LNCaP clone FGC (cell line): ENCODE data around the gene RHBDL1.

Experiments used
- DNase-seq: peaks from one replicate; pipeline ENCODE4 v3.0.0-alpha.2; 2011; ENCODE audit warnings: low read depth
- H3K4me3 ChIP-seq: 2 replicates; pipeline ENCODE4 v1.5.1; 2011; ENCODE audit warnings: mild to moderate bottlenecking, low read depth, low read length, control low read depth
- CTCF ChIP-seq: IDR thresholded peaks from 2 replicates; pipeline ENCODE4 v1.5.1; 2012; ENCODE audit warnings: mild to moderate bottlenecking; ENCODE audit not compliant: control insufficient read depth, insufficient read depth; ENCODE audit errors: extremely low read depth

Gene RHBDL1

GRCh38 chr16:637081-638018 lies 38.1 kb upstream of the RHBDL1 start:
- H3K4me3 ChIP-seq: peak overlapping the region; percentile 87
- DNase-seq: no peak
- no peak for TF ChIP-seq CTCF

- H3K4me3 ChIP-seq: no peak overlapping the region
Observed at GRCh38 chr16:638034-638543, 37.4 kb upstream of the RHBDL1 start.

GRCh38 chr16:638836-639235 lies 36.6 kb upstream of the RHBDL1 start:
- no peak overlapping the region for H3K4me3 ChIP-seq
- no peak for TF ChIP-seq CTCF
- DNase-seq: no peak

More at GRCh38 chr16:638034-638543, 37.4 kb upstream of the RHBDL1 start:
- no peak for TF ChIP-seq CTCF
- DNase-seq: no peak

DNA sequence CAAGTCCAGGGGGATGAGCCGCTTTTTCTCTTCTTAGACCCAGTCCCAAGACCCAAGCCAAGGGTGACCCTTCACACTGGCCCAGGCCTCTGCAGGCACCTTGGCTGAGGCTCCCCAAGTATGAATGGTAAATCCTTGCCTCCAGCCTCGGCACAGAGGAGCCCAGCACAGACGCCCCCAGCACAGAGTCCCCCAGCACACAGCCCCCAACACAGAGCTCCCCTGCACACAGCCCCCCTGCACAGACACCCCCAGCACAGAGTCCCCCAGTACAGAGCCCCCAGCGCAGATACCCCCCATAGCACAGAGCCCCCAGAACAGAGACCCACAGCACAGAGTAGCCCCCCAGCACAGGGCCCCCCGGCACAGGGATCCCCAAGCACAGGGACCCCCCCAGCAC lies 34.9 kb upstream of the RHBDL1 start:
- no peak for DNase-seq
- no peak for TF ChIP-seq CTCF
- H3K4me3 ChIP-seq: peak overlapping the region; percentile 91

DNA sequence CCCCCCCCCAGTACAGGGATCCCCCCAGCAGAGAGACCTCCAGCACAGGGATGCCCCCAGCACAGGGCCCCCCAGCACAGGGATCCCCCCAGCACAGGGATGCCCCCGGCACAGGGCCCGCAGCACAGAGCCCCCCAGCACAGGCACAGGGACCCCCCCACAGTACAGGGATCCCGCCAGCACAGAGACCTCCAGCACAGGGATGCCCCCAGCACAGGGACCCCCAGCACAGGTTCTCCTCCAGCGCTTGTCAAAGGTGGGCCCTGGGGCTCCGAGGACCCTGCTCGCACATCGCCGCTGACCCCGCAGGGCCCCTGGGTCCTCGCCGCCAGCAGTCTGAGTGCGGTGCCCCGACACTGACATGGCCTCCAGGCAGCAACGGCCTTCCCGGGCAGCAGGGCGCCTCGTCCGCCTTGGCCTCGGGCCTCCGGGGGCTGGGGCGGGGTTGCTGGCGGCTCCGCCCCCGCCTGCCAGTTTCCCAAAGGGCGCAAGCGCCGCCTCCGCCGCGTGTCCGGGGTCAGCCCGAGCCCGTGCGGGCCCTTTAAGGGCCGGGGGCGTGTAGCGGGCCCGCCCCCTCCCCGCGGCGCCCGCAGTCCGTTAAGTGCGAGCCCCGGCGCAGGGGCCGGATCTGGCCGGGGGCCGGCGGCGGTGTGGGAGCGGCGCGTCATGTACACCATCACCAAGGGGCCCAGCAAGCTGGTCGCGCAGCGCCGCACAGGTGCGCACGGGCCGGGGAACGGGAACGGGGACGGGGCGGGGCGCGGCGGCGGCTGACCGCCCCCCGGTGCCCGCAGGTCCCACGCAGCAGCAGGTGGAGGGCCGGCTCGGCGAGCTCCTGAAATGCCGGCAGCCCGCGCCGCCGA lies 33.9 kb upstream of the RHBDL1 start, which contains the start of gene MCRIP2:
TSS of gene MCRIP2 (plus strand) at position 503 of the 863 bp plus-strand sequence. CDS start at position 667, 164 bp downstream.
- peak within 1 kb of the TSS; percentile 91 for H3K4me3 ChIP-seq
- no peak for DNase-seq
- no peak for TF ChIP-seq CTCF

DNA sequence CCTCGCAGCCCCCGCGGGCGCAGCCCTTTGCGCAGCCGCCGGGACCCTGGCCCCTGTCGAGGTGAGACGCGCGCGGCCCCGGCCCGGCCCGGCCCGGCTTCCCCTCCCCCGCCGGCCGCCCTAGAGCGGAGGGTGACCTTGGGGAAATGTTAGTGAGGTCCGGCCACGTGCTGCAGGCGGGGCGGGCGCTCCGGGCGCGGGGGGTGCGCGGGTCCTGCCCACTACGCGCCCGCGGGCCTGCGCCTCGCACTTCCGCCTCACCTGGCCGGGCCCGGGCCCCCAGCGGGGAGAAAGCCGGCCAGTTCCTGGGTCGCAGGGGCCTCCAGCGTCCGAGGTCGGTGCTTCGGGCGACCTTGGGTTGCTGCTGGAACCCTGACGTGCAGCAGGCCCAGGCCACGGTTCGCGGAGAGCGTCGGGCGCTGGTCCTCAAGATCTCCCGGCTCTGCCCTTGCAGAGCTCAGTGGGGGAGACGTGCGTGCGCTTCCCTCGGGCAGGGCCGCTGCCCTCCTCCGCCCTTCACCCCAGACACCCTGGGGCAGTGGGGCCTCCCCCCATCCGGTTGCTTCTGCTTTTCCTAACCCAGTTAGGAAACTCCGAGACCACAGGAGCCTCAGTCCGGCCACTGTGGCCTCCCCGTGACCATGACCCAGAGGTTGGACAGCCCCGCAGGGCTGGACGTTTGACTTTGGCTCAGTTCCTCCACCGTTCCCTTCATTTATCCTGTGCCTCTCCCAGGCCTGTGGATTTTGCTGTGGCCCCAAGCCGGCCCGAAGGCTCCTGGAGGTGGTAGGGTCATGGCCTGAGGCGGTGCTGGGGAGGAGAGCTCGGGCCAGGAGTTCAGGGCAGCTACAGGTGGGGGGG lies 33.1 kb upstream of the RHBDL1 start:
- peak overlapping the region; percentile 91 for H3K4me3 ChIP-seq
- DNase-seq: no peak
- no peak for TF ChIP-seq CTCF
